ENCODE measurements around the gene FIP1L1.

The FIP1L1 gene

DNA sequence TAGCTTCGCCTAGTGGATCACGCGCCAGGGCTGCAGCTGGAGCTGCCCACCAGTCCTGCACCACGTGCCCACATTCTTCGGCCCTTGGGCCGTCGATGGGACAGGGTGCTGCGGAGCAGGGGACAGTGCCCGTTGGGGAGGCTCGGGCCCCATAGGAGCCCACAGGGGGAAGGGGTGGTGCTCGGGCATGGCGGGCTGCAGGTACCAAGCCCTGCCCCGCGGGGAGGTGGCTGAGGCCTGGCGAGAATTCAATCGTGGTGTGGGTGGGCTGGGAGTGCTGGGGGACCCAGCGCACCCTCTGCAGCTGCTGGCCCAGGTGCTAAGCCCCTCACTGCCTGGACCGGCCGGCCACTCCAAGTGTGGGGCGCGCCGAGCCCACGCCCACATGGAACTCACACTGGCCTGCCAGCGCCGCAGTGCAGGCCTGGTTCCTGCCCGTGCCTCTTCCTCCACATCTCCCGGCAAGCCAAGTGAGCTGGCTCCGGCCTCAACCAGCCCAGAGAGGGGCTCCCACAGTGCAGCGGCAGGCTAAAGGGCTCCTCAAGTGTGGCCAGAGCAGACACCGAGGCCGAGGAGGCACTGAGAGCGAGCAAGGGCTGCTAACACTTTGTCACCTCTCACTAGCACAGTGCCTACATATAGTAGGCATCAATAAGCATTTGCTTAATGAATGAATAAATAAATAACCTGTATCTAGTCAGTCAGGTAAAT lies 23.3 kb upstream of the FIP1L1 start:
- TF ChIP-seq, protein P1, sequence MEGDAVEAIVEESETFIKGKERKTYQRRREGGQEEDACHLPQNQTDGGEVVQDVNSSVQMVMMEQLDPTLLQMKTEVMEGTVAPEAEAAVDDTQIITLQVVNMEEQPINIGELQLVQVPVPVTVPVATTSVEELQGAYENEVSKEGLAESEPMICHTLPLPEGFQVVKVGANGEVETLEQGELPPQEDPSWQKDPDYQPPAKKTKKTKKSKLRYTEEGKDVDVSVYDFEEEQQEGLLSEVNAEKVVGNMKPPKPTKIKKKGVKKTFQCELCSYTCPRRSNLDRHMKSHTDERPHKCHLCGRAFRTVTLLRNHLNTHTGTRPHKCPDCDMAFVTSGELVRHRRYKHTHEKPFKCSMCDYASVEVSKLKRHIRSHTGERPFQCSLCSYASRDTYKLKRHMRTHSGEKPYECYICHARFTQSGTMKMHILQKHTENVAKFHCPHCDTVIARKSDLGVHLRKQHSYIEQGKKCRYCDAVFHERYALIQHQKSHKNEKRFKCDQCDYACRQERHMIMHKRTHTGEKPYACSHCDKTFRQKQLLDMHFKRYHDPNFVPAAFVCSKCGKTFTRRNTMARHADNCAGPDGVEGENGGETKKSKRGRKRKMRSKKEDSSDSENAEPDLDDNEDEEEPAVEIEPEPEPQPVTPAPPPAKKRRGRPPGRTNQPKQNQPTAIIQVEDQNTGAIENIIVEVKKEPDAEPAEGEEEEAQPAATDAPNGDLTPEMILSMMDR (IDR thresholded peaks at IDR 0.05; ENCODE audit: low read depth, low read length) = no peak
- Histone ChIP-seq H3K36me3 (peaks cover 2% of the 10 kb centered on the region; the same call in 1 of the 2 replicates), H3K9me3 (ENCODE audit: severe bottlenecking) (no peaks in the 10 kb centered on the region), H3K27me3 (ENCODE audit: insufficient read depth, low read depth, severe bottlenecking) (no peaks in the 10 kb centered on the region), H3K4me3 (ENCODE audit: low read depth, low read length) (no peak overlapping the region), H3K27ac (no peak overlapping the region)
- DNase-seq = no peak

DNA sequence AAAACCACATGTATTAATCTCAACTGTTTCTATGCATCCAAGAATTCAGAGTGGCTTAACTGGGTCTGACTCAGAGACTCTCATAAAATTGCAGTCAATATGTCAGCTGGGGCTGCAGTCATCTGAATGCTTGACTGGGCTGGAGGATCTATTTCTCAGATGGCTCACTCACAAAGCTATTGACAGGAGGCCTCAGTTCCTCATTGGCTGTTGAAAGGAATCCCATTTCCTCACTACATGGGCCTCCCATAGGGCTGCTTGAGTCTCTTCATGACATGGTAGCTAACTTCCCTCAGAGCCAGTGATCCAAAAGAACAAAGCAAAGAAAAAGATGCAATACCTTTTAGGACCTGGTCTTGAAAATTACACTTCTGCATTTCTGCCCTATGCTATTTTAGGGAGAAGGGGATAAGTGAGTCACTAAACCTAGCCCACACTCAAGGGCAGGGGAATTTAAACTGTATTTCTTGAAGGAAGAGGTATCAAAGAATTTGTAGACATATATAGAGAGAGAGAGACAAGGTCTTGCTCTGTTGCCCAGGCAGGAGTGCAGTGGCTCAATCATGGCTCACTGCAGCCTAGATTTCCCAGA lies 21.4 kb upstream of the FIP1L1 start:
- DNase-seq = no peak
- Histone ChIP-seq H3K4me3 (ENCODE audit: low read depth, low read length) (no peak overlapping the region), H3K27me3 (ENCODE audit: insufficient read depth, low read depth, severe bottlenecking) (no peaks in the 10 kb centered on the region), H3K36me3 (peaks cover 2% of the 10 kb centered on the region; the same call in 1 of the 2 replicates), H3K27ac (no peak overlapping the region), H3K9me3 (ENCODE audit: severe bottlenecking) (no peaks in the 10 kb centered on the region)
- TF ChIP-seq, protein P1 (IDR thresholded peaks at IDR 0.05; ENCODE audit: low read depth, low read length) = no peak

DNA sequence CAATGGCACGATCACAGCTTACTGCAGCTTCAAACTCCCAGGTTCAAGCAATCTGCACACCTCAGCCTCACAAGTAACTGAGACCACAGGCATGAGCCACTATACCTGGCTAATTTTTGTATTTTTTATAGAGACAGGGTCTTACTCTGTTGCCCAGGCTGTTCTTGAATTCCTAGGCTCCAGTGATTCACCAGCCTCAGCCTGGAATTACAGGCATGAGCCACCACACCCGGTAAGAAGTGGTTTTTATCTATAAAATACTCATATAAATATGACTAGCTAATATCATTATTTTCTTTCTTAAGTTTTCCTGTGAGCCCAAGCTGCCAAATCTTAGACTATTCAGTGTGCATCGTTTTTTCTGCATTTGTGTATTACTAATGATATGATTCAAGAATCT lies 16.0 kb upstream of the FIP1L1 start:
- H3K4me3 ChIP-seq (ENCODE audit: low read depth, low read length) = no peak overlapping the region
- H3K36me3 ChIP-seq = no peaks in the 10 kb centered on the region
- H3K9me3 ChIP-seq (ENCODE audit: severe bottlenecking) = no peaks in the 10 kb centered on the region
- TF ChIP-seq, protein P1 (IDR thresholded peaks at IDR 0.05; ENCODE audit: low read depth, low read length) = no peak
- no peak overlapping the region for H3K27ac ChIP-seq
- DNase-seq = no peak
- H3K27me3 ChIP-seq (ENCODE audit: insufficient read depth, low read depth, severe bottlenecking) = no peaks in the 10 kb centered on the region

DNA sequence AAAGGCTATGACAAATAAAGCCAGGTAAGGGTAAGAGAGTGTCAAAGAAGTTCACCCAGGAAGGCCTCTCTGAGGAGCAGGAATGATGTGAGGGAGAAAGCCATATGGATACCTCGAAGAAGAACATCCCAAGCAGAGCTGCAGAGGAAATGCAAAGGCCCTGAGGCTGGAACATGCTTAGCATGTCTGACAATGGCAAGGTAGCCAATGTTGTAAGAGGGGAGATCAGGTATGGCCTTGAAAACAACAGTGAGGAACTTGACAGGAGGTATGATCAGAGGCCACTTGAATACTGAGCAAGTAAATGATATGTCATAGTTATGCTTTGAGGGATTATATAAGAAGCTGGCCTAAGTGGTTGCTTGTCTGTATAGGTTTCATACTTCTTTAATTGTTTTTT lies 15.3 kb upstream of the FIP1L1 start:
- DNase-seq = no peak
- Histone ChIP-seq H3K36me3 (no peaks in the 10 kb centered on the region), H3K27me3 (ENCODE audit: insufficient read depth, low read depth, severe bottlenecking) (no peaks in the 10 kb centered on the region), H3K4me3 (ENCODE audit: low read depth, low read length) (no peak overlapping the region), H3K9me3 (ENCODE audit: severe bottlenecking) (no peaks in the 10 kb centered on the region), H3K27ac (no peak overlapping the region)
- TF ChIP-seq, protein P1 (IDR thresholded peaks at IDR 0.05; ENCODE audit: low read depth, low read length) = no peak

DNA sequence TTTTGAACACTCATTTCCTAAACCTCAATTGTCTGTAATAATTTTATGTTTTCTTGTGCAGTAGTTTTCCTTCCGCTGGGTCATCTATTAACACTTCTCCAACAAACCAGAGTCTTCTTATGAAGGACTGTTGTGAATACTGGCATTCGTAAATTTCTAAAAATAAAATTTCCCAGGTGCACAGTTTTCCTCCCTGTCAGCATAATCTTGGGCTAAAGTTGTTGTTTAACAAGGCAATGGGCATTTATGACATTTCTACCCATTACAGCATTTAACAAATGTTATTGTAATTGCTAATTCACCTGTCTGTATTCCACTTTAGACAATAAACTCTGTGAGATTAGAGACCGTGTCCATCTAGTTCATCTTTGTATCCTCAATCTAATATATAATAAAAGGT lies 12.8 kb upstream of the FIP1L1 start:
- no peak overlapping the region for H3K27ac ChIP-seq
- no peaks in the 10 kb centered on the region for H3K9me3 ChIP-seq (ENCODE audit: severe bottlenecking)
- H3K27me3 ChIP-seq (ENCODE audit: insufficient read depth, low read depth, severe bottlenecking) = no peaks in the 10 kb centered on the region
- no peaks in the 10 kb centered on the region for H3K36me3 ChIP-seq
- TF ChIP-seq, protein P1 (IDR thresholded peaks at IDR 0.05; ENCODE audit: low read depth, low read length) = no peak
- H3K4me3 ChIP-seq (ENCODE audit: low read depth, low read length) = peak overlapping the region; percentile 81
- no peak for DNase-seq

All from WERI-Rb-1 (cell line).